ENCODE measurements around the gene WDR26.
"Not testable (repeated sequence)": the region's sequence is repeated elsewhere in the genome, so short reads cannot be mapped to it uniquely, and the experiment has no call there.

Gene WDR26

GRCh38 chr1:224433701-224434672 is 610 bp downstream of the WDR26 start:
- FAIRE-seq = no peak

- no peak for FAIRE-seq
Measured at GRCh38 chr1:224433041-224433691, 1.4 kb downstream of the WDR26 start.

GRCh38 chr1:224432672-224433040 is 1.9 kb downstream of the WDR26 start:
- FAIRE-seq = no peak

DNA sequence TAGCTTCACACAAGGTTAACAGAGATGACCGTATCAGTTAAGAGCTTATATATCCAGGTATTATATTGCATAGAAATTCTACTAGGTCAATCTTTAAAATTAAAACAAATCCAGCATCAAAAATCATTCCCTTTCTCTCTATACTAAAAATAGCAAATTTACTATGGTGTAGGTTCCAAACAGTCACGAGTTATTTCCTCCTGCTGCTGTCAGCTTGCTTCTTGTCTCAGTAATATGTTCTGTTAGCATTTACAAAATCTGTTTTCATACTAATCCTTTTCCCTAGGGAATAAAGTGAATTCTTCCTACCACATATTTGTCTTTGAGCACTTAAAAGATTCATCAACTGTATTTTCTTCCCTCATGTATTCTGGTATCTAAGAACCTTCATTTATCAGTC is 2.5 kb downstream of the WDR26 start:
- FAIRE-seq = no peak

- no peak for FAIRE-seq
Measured at GRCh38 chr1:224431726-224432125, 2.9 kb downstream of the WDR26 start.

- no peak for FAIRE-seq
Measured at GRCh38 chr1:224430511-224431113, 4.0 kb downstream of the WDR26 start.

GRCh38 chr1:224429616-224430326 is 4.8 kb downstream of the WDR26 start:
- peak; percentile 86 for FAIRE-seq

DNA sequence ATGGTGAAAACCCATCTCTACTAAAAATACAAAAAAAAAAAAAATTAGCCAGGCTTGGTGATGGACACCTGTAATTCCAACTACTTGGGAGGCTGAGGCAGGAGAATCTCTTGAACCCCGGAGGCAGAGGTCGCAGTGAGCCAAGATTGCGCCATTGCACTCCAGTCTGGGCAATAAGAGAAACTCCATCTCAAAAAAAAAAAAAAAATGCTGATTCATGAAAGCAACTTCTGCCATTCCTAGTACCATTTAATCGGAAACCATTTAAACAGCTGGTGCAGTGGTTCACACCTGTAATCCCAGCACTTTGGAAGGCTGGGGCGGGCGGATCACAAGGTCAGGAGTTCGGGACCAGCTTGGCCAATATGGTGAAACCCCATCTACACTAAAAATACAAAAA is 5.9 kb downstream of the WDR26 start:
- not testable (repeated sequence) for FAIRE-seq

- peak; percentile 58 for FAIRE-seq
Measured at GRCh38 chr1:224427346-224427745, 7.3 kb downstream of the WDR26 start.

- FAIRE-seq = not testable (repeated sequence)
Measured at GRCh38 chr1:224426869-224427268, 7.7 kb downstream of the WDR26 start.

DNA sequence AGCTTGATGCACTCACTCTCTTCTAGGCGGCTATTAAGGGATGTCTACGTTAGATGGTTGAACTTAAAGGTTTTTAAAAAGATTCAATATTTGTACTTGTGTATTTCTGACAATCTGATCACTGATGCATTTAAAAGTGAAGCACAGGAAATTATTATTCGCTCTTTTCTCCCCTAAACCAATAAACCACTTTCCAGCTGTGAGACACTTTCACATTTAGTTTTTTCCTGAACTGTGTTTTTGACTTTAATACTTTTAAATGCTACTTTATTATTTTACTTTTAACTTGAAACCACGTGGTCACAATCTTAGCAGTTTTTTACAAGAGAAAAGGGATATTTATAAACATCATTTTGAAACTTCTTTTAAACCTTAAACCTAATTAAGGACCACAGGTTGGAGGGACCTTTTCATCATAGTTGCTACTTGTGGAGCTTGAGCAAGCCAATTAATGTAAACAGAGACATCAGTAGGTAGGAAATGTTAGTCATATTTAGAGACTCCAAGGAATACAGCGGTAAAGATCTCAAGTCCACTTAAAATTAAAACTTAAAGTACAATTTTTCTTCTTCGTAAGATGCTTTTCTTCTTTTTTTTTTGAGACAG is 9.2 kb downstream of the WDR26 start:
- FAIRE-seq = no peak

GRCh38 chr1:224420106-224420505 is 14.5 kb downstream of the WDR26 start:
- FAIRE-seq = no peak

DNA sequence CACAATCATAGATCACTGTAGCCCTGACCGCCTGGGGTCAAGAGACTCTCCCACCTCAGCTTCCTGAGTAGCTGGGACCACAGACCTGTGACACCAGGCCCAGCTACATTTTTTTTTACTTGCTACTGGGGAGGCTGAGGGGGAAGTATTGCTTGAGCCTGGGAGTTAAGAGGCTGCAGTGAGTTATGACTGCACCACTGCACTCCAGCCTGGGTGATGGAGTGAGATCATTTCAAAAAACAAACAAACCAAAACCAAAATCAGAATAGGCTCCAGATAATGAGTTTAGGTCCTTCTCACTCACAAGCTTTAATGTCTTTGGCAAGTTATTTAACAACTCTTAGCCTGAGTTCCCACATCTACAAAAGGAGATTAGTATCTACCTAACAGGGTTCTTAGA is 22.8 kb downstream of the WDR26 start:
- FAIRE-seq = no peak

DNA sequence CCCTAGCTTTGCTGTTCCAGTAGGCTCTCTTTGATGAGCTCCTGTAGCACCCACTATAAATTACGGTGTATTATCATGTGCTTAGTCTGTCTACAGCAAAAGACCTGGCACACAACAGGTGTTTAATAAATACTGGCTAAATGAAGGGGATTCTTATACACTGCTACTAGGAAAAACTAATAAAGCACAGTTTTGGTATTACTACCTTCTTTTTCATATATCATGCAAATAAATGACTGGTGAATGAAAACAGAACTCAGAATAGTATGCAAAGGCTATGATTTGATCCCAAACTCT is 26.4 kb downstream of the WDR26 start:
- FAIRE-seq = no peak

- FAIRE-seq = no peak
Measured at GRCh38 chr1:224407571-224408293, 26.9 kb downstream of the WDR26 start.

DNA sequence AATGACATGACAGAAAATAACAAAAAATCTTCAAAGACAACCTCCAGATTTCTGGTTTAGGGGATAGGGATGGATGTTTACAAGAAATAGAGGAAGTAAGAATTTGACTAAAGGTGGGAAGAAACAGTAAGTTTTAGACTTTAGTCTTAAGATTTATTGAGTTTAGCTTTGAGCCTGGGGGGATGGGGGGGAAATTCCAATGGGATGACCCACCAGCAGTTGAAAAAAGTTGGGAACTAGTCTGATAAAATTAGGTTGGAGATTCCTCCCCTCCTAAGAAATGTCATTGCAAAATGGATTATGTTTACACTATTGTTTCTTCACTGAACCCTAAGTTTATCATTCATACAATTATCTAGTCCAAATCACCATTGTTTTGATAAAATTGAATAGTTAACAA is 28.4 kb downstream of the WDR26 start:
- FAIRE-seq = no peak

- no peak for FAIRE-seq
Measured at GRCh38 chr1:224405604-224405970, 29.0 kb downstream of the WDR26 start.

DNA sequence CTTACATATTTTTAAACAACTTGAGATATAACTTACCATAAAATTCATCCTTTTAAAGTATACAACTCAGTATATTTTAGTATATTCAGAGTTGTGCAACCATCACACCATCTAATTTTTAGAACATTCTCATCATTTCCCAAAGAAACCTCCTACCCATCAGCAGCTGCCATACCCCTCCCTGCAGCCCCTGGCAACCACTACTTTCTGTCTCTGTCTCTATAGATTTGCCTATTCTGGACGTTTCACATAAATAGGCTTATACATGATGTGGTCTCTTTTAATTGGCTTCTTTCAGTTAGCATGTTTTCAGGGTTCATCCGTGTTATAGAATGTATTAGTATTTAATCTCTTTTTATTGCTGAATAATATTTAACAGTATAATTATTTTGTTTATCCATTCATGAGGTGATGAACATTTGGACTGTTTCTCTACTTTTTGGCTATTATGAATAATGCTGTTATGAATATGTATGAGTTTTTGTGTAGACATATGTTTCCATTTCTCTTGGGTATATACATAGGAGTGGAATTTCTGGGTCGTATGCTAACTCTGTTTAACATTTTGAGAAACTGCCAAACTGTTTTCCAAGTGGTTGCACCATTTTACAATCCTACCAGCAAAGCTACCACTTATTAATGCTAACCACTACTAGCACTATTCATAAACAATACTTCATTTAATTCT is 29.5 kb downstream of the WDR26 start:
- no peak for FAIRE-seq

DNA sequence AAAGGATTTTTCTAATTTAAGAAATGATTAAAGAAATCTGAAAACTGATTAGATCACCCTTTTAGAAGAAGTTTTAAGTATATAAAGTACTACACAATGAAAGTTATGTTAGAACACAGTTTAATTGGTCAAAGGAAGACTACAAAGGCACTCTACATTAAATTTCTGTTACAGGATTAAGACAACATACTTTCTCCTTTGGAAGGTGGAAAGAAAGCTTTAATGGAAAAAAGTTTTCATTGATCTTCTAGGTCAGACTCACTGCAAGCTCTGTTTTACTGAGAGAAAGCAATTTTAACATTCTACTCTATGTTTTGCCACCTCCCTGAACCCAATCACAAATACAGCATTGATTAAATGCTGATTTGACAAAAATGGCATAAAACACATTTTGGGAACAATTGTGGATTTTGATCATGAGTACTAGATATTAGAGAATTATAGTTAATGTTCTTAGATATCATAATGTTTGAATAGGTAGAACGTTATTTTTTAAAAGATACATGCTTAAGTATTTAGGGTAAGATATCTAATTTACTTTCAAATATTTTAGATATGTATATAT is 32.0 kb downstream of the WDR26 start:
- FAIRE-seq = peak; percentile 32

- no peak for FAIRE-seq
Measured at GRCh38 chr1:224399887-224400286, 34.7 kb downstream of the WDR26 start.

DNA sequence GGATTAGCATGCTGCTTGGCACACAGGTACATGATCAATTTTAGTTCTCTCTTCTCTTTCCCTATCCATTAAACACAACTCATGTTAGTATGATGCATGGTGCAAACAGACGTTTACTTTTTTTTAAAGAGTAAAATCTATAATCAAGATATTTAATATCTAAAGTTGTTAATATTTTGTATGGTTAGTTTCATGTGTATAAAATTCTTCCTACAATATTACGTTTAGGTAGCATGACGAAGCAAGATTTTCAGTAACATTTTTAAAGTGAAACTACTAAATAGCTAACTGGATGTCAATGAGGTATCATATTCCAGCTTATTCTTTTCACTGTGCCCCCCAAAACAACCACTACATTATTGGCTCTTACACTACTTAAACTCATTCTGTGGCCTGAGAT is 41.3 kb downstream of the WDR26 start:
- no peak for FAIRE-seq

All from A204.1 (cell line).